GM19351 (cell line): Measurements from ENCODE around the gene ALKBH4.
"Not testable (repeated sequence)": the region's sequence is repeated elsewhere in the genome, so short reads cannot be mapped to it uniquely, and the experiment has no call there.

Experiments
- ATAC-seq: cut with Tn5 transposase; IDR thresholded peaks from one replicate; pipeline ENCODE4 v1.9.1; 2021; ENCODE audit warnings: mild to moderate bottlenecking, moderate library complexity; ENCODE audit not compliant: unreplicated experiment

ALKBH4 gene

GRCh38 chr7:102478314-102479208, 13.9 kb upstream of the ALKBH4 start, which contains the start of gene POLR2J:
POLR2J (minus strand) TSS chr7:102478922; CDS start chr7:102478860, 62 bp downstream.
- peak; percentile 89 for ATAC-seq

DNA sequence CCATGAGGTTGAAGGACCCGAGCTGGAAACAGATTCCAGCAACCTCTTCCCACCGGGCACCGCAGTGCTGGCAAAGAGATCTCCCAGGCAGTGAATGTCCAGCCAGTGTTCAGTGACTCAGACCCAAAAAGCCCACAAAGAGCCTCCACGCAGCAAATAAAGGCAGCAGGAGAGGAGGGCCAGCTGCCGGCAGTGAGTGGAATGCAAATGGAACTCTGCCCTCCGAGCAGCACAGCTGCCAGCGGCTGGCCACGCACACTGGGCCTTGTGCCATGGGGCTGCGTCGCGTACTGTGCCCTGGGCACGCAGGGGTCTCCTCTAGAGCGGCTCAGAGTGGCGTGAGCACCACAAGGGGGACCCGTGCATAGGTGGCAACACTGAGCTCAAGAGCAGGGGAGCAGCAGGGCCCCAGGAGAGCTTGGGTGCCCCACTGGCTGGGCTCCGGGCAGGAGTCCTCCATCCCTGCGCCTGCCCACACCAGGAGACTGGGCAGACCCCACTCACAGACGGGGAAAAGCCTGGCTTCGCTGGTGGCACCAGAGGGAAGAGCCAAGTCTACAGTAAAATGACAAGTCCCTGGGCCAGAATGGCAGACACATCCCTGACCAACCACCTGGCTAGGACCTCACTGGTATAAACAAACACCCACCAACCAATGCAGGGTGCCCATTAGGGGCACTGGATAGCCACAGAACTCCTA, 10.2 kb upstream of the ALKBH4 start:
- ATAC-seq: not testable (repeated sequence)

- ATAC-seq: not testable (repeated sequence)
These were observed 9.5 kb upstream of the ALKBH4 start for GRCh38 chr7:102474116-102474515.

DNA sequence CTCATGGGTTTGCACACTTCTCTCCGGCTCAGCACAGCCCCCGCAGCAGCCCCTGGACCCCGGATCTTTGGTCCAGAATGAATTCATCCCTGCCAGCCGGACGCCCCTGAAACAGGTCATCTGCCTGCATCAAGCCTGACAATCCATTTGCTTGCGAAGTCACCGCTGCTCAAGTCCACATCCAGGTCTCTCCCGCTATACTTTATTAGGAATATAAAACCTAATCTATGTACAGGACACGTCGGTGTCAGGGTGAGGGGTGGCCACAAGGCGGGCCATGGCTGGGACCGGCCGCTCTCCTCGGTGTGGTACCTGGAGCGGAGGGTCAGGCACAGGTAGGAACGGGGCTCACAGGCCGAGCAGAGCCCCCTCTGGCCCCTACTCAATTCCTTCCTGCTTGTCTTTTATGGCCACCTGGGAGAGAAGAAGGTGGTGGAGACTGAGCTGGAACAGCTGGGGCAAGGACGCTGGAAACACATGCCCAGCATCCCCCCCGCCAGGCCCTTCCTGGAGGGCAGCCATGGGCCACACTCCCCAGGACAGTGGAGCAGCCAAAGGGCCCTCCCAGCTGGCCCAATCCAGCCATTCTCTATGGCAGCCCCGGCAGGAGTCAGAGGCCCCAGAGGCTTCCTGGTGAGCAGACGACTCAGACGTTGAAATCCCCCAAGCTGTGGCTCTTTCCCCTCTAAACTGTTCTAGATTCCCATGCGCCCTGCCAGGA, 8.8 kb upstream of the ALKBH4 start:
- no peak for ATAC-seq

DNA sequence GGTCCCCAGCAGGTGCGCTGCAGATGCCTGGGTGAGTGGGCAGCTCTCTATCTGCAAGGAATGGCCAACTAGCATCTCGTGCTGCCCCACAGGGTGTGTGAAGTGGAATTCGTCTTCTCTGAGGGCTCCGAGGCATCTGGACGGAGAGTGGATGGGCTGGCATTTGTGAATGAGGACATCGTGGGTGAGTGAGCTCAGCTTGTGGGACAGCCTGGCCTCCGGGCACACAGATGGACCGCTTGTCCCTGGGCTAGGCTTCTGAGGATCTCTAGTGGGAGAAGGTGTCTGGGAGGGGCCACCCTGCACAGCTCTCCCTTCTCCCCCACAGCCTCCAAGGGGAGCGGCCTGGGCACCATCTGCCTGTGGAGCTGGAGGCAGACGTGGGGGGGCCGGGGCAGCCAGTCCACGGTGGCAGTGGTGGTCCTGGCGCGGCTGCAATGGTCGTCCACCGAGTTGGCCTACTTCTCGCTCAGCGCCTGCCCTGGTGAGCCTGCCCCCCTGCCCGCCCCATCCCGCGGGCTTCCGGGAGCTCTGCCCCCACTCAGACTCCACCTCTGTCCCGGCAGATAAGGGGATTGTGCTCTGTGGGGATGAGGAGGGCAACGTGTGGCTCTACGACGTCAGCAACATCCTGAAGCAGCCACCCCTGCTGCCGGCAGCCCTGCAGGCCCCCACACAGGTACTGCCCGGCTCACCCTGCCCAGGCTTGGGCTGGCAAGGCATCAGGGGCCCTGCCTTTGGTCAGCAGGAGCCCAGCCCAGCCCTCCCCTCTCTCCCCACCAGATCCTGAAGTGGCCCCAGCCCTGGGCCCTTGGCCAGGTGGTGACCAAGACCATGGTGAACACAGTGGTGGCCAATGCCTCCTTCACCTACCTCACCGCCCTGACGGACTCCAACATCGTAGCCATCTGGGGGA, 7.7 kb upstream of the ALKBH4 start:
- no peak for ATAC-seq

- no peak for ATAC-seq
These were observed 7.1 kb upstream of the ALKBH4 start for GRCh38 chr7:102471791-102472125.

- no peak for ATAC-seq
These were observed 5.5 kb upstream of the ALKBH4 start for GRCh38 chr7:102469972-102470825.

DNA sequence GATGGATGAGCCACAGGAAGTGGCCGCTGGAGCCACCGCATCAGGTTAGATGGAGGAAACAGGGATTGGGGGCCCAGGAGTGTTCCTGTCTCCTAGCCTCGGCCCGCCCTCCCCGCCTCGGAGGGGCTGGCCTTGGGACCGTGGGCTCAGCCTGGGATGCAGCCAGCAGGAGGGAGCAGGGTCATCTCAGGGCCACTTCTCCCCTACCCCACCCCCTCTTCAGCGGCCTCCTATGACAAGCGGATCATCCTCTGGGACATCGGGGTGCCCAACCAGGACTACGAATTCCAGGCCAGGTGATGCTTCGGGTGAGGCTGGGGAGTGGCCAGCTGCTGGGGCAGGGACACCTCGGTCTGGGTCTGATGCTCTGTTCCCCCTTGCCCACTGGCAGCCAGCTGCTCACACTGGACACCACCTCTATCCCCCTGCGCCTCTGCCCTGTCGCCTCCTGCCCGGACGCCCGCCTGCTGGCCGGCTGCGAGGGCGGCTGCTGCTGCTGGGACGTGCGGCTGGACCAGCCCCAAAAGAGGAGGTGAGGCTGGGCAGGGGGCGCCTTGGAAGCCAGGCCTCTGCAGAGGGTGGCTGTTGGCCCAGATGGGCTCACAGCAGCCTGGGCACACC, 4.8 kb upstream of the ALKBH4 start:
- ATAC-seq: no peak

DNA sequence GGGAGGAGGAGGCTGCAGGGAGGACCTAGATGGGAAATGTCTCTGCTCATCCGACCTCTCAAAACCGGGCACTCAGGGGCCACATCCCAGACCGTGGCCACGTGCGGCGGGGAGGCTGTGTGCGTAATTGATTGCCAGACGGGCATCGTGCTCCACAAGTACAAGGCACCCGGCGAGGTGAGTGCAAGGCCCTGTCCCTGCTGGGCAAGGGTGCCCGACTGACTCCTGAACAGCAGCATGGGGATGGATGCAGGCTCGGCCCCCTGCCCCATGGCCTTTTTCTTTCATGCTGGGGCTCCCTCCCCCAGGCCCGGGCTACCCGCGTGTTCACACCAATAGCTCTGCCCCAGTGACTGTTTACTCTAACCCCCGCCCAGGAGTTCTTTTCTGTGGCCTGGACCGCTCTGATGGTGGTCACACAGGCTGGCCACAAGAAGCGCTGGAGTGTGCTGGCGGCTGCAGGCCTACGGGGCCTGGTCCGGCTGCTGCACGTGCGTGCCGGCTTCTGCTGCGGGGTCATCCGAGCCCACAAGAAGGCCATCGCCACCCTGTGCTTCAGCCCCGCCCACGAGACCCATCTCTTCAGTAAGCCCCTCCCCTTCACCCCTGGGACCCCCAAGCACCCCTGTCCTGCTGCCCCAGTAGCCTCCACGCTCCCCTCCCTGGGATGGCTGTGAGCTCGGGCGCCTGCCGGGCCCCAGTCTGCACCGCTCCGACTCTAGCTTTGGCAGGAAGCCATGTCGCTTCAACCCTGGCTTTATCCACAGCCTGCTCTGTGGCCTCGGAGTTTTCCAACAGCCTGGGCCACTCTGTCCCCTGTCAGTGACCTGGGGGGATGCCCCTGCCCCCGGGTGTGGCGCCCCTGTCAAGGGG, 4.1 kb upstream of the ALKBH4 start:
- no peak for ATAC-seq

GRCh38 chr7:102467581-102468477, 3.2 kb upstream of the ALKBH4 start:
- no peak for ATAC-seq

DNA sequence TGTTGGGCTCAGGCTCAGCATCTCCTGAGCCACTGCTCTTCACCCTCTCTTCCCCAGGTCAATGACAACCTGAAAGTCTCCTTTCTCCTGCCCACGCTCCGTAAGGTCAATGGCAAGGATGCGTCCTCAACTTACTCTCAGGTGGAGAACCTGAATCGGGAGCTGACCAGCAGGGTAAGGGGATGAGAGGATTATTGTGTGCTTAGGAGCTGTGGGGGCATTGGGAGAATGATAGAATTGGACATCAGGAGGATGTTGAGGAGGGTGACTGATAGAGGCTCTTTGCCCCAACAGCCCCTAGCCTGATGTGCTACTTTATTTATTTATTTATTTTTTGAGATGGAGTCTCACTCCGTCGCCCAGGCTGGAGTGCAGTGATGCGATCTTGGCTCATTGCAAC, 1.4 kb upstream of the ALKBH4 start:
- no peak for ATAC-seq

DNA sequence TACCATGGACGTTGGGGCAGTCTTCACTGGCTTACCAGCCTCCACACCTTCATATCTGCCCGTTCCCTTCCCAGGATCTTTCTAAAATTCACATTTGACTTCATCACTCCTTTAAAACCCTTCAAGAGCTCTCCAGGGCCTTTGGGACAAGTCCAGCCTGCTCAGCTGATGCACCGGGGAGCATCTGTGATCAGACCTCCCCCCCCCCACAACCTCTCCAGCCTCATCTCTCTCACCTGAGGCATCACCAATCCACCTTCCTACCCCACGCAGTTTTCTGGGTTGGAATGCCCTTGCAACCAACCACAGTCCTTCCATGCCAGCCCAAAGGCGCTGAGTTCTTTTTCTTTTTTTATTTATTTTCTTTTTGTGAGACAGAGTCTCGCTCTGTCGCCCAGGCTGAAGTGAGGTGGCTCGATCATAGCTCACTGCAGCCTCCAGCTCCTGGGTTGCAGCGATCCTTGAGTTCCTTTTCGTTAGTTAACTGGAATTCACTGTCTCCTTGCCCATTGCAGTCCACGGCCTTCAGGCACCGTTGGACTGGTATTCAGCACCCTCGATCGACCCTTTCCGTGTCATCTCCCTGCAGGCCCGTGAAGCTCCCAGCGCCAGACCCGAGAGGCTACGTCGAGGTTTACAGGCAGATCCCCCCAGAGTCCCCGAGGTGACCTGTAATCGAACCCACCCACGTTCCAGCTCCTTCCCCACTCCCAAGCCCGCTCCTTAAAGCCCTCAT, 654 bp downstream of the ALKBH4 start:
- no peak for ATAC-seq

DNA sequence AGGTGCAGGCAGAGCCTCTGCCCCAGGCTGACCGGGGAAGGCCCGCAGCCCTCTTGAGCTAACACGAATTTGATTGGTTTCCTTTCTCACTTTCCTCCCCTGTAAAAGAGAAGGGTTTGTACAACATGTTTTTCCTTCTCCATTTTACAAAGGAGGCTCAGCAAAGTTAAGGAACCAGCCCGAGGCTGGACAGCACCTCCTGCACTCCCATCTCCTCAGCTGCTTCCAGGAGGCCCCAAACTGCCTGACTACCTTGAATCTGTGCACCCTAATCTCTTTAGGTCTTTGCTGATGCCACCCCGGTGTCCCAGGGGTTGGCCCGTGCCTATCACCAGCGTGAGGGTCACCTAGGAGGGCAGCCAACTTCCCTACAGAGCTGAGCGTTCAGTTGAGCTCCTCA, 4.2 kb downstream of the ALKBH4 start:
- no peak for ATAC-seq

DNA sequence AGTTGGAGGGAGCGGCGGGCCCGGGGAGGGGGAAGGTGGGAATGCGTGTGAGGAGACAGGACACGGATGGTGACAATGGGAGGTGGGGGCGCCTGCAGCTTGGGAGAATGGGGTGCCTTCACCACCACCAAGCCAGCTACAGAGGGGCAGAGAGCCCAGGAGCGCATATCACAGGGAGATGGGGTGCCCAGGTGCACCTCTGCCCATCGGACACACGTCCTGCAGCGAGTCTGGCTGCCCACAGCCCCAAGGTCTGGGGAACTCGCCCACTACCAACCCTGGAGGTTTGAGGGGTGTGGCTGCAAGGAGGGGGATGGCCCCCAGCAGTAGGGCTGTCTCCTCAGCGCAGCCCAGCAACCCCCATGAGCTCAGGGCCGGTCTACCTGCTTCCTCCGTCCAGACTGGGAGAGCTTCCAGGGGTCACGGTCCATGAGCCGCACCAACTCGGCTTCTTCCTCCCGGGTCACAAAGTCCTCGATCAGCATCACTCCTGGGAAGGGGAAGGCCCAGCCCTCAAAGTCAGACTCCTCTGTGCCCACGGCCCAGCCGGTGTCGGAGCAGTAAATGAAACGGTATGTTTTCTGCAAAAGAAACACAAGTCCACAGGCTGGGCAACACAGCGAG, 5.3 kb downstream of the ALKBH4 start:
- ATAC-seq: no peak

DNA sequence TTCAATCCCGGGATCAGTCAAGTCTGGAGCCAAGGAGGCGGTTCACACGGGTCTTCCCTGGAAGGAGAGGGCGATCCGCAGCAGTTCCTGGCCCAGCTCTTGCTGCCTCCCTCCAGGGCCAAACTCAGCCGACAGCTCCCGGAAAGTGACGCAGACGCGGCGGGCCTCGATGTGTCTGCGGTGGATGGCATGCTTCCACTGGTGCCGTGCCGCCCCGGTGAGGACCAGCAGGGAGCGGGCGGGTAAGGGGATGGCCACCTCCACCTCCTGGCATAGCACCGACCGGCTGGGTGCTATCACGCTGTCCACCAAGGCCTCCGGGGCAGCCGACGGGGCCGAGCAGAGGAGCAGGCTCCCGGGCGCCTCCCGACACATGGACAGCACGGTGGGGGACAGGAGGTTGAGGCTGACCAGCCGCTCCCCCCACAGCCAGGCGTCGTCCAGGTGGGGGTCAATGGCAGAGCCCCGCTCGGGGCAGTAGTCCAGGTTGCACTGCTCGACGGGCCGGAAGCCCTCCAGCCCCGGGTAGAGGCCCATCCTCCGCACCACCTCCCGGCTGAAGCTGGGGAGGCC, 7.2 kb downstream of the ALKBH4 start:
- no peak for ATAC-seq

DNA sequence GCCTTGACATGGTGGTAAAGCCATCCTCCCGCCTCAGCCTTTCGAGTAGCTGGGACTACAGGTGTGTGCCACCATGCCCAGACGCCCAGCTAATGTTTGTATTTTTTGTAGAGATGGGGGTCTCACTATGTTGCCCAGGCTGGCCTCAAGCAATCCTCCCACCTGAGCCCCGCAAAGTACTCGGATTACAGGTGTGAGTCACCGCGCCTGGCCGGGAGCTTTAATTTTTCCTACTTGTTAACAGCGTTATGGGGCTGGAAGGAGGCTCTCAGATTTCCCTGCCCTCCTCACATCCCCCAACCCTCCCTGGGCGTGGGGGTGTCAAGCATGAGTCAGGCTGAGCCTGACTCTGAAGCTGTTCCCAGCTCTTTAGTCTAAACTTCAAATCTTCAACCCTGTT, 8.3 kb downstream of the ALKBH4 start:
- ATAC-seq: no peak
